HG02970 (cell line): ENCODE measurements around the gene SCN2B.
"Not testable (repeated sequence)": the region's sequence is repeated elsewhere in the genome, so short reads cannot be mapped to it uniquely, and the experiment has no call there.

Experiments
- ATAC-seq: cut with Tn5 transposase; IDR thresholded peaks from one replicate; pipeline ENCODE4 v1.9.1; 2021; ENCODE audit warnings: mild to moderate bottlenecking, moderate library complexity, moderate number of reproducible peaks; ENCODE audit not compliant: unreplicated experiment, low FRiP score

The SCN2B gene

DNA sequence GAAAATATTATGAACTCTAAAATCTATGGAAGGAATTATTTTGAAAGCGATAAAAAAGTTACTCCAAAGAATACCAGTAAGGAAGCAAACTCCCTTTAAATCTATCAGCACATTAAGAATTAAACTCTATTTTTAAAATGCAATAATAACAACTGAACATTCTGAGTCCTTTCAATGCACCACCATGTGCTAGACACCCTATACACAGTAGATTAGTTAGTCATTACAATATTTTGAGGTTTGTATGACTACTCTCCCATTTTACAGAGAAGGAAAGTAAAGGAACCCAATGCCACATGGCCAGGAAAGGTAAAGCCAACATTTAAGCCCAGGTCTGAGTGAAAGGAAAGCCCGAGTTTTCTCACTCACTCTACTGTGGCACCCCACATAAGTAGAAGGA is 30.6 kb upstream of the SCN2B start:
- ATAC-seq = no peak

DNA sequence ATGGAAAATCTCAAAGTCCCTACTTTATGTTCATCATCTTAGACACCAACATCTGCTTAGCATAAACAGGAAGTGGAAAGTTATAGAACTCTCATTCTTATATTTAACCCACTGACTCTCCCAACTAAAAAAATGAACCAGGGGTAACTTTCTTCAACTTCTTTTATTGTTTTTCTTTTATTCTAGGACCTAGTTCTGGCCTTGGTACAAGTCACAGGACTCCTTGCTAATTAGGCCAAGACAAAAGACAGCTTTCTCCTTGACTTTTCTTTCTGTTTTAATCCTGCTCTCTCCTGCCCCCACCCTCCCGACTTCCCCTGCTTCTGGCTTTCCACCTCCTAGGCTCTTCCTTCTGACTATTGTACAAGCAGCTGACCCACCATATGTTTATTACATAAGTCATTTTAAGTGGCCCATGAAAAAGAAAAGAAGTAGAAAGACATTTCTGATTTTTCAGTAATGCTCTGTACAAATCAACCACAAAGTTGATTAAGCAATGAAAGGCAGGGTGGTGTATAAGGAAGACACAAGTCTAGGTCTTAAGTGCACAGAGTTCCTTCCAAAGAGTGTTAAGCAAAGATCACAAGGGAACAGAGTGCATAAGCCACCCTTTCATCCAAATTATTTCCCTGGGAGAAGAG is 30.1 kb upstream of the SCN2B start:
- ATAC-seq = no peak

DNA sequence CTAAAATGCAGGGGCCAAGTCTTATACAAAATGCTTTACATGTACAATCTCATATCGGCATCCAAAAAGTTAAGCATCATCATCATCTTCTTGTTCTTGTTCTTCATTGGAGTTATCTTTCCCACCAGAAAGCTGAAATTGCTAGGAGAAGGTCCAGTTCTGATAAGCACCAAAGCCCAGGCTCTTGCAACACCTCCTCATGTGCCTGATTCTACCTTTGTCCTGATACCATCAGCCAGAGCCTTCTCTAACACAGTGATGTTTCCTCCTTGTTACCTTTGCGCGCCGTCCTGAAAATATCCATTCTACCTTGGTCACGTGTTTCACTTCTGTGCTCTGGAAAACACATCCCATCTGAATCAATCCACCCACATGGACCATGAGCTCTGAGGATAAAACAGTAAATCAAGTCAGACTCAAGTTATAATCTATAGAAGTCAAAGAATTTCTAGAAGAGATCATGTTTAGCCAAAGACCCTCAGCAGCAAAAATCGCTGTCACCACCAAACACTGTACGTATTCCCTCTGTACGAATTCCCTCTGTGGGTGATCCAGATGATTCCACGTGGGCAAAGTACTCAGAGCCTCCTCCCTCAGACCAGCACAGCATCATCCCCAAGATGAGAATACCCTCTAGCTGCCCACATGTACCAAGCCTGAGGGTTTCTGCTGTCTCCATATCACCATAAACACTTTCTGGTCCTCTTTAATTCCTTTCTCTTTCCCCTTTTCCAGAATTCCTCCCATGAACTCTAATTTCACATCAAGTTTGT is 29.4 kb upstream of the SCN2B start:
- ATAC-seq = no peak

DNA sequence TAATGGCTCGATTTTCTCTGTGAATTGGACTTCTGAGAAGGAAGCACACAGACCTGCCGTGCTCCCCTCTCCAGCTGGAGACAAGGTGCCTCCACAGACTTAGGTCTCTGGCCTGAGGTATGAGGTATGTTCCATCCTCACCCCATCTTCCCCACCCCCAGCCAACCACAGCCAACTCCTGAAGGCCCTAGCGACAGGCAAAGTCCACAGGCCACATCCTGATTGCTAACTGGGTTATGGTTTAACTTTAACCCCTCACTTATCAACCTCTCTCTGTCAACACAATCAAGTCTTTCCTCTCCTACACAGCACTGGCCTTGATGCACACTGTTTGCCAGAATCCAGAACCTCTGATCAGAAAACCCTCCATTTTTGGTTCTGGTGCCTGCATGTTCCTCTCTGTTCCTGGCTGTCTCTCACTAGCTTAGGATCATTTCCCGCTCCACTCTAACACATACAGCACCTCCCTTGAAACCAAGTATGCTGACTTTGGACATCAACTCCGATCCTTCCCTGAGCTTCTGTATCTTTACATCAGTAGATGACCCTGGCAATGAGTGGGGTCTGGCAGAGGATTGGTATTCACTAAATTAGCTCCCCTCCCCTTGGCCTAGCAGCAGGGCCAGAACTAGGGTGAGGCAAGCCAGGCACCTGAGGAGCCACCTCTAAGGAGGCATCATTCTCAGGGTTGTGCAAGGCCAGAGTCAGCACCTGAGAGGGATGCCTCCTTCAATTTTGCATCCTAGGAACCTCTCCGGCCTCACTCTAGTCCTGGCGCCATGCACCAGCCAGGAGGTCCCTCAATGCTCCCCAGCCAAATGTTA is 26.4 kb upstream of the SCN2B start:
- no peak for ATAC-seq

DNA sequence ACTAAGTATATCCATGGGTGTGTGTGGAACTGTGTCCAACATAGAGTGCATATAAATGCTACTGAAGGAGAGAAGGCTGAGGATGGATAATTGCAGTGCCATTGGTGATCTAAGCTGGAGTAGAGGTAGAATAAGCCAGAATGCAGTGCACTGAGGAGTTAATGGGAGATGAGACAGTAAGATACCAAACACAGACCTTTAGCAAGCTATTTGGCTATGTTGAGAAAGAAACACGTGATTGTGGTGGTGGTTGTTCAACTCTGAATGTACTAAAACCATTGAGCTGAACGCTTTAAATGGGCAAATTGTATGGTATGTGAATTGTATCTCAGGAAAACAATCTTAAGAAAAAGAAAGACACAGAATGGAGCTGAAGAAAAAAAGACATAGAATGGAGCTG is 25.5 kb upstream of the SCN2B start:
- ATAC-seq = no peak

DNA sequence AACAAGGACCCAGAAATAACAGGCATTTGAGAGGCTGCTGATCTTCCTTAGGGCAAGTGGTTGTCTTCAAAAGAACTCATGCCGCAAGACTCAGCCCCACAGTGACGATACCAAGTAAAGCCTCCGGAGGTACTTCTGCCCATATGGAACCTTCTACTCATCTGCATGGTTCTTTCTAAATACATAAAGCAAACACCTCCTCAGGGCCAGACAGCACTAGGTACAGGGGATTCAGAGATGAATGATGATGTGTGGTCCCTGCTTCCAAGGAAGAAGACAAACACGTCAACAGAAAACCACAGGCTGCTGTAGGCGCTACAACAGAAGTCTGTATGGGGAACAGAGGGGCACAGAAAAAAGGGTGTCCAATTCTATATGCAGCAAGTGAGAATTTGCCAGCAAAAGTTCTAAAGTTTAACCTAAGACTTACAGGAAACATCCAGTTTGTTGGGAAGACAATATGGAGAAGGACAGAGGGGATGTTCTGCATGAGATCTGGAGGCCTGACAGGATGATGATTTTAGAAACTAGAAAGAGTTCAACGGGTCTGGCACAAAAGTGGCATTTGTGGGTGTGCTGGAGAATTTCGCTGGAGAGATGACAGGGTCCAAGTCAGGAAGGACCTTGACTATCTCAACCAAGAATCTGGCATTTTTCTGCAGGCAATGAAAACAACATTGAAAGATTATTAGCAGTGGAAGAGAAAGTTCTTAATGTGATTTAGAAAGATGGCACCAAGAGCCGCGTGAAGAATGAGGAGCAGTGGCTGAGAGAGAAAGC is 24.7 kb upstream of the SCN2B start:
- no peak for ATAC-seq

DNA sequence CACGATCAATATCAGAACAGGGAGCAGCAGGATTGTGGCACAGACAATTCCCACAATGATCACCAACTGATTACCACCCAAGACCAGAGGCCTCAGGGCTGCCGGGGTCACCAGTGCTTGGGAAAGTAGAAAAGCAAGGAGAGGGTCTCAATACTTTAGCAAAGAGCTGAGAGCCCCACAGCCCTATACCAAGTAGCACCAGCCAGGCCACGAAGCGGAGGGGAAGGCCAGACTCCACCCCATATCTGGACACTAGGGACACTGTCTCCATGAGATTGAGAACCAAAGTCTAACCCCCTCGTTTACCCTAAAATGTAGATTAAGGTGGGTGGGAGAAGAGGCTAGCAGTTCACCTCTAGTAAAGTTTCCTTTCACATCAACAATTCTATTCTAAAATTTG is 24.1 kb upstream of the SCN2B start:
- no peak for ATAC-seq

DNA sequence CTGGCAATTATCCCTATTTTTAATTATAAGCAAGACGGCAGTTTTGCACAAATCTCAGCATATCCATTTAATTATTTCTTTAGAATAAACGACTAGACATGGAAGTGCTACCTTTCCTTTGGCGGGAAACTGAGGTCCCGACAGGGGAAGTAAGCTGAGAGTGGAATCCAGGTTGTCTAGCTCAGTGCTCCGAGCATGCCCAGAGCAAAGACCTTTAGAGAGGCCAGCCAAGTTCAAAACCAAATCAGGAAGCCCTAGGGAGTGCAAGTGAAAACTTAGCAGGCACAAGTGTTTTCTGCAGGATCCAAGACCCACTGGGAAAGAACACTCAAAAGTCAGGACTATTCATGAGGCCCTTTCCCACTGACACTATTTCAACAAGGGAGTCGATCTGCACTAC is 22.7 kb upstream of the SCN2B start:
- ATAC-seq = no peak

DNA sequence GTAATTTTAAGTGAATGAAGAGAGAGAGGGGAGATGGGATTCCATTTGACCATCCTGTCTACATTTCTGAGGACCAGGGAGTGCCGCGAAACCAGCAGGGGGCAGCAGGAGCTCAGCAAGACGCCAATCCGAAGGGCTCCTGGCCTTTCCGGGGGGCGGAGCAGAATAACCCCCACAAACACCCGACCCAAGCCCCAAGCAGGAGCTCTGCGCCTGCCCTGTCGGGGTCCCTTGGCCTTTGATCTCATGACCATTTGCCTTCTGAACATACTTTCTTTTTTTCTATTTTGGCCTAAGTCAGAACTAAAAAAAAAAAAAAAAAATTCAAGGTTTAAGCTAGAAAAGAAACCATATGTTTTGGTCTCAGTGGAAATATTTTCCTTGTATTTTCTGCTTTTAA is 21.9 kb upstream of the SCN2B start:
- ATAC-seq = no peak

DNA sequence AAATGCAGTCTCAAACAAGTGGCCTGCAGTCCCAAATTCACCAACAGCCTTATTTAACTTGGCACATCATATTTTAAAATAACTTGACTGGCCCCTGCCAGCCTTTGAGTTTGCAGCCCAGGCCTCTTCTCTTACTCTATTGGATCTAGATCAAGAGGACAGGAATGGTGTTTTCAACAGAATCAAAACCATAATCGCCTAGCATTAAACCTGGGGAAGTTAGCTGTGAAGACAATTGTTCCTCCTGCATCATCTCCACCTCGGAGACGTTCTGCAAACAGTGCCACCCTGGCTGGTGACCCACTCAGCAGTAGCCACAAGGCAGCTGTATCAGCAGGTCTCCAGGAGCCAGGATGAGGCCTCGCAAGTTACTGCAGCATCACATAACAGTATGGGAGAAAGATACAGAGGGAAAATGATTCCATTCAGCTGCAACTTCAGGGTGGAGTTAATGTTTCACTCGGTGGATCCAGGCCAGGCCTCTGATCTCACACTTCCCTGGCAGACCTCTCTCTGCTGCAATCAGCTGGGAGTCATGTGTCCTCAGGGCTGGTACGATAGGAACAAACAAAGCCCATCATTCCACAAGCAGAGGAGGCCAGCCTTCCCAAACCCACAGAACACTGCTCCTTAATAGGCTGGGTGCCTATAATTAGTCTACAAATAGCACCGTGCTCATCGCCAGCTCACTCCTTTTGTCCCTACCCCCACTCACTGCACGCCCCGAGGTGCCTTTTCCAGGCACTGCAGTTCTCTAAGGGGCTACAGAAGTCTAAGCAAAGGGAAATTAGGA is 18.6 kb upstream of the SCN2B start:
- ATAC-seq = no peak

DNA sequence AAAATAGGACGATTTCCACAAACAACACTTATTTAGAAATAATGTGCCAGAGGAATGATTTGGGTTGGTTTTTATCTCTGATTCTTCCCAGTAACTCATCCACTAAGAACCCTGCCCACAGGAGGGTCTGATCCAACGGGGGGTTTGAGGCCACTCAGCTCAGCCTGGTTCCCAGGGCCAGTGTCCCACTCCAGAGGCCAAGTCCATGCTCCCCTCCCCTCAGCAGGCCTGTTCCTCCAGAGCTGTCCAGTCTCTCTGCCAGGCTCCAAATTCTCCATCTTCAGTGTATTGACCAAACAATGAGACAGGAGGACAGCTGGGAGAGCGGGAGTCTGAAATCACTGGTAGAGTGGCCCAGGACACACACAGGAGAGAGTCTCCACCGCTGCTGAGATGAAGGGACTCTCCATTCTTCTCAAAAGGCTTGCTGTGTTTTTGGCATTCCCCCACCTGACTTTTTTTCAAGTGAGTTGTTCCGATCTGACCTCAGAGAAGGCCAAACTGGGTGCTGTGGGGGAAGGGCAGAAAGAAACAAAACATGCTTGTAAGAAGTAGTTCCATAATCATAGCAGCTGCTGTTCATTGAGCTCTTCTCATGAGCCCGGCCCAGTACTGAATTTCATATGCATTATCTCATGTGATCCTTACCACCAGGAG is 17.6 kb upstream of the SCN2B start:
- no peak for ATAC-seq

DNA sequence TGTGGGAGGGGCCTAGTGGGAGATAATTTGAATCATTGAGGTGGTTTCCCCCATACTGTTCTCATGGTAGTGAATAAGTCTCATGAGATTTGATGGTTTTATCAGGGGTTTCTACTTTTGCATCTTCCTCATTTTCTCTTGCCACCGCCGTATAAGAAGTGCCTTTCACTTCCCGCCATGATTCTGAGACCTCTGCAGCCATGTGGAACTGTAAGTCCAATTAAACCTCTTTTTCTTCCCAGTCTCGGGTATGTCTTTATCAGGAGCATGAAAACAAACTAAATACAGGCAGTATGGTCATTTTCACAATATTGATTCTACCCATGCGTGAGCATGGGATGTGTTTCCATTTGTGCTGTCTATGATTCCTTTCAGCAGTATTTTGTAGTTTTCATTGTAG is 16.4 kb upstream of the SCN2B start:
- not testable (repeated sequence) for ATAC-seq

DNA sequence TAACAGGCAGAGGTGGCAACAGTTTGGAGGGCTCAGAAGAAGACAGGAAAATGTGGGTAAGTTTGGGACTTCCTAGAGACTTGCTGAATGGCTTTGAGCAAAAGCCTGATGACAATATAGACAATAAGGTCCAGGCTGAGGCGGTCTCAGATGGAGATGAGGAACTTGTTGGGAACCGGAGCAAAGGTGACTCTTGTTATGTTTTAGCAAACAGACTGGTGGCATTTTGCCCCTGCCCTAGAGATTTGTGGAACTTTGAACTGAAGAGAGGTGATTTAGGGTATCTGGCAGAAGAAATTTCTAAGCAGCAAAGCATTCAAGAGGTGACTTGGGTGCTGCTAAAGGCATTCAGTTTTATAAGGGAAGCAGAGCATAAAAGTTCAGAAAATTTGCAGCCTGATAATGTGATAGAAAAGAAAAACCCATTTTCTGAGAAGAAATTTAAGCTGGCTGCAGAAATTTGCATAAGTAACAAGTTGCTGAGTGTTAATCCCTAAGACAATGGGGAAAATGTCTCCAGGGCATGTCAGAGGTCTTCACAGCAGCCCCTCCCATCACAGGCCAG is 14.6 kb upstream of the SCN2B start:
- ATAC-seq = not testable (repeated sequence)

DNA sequence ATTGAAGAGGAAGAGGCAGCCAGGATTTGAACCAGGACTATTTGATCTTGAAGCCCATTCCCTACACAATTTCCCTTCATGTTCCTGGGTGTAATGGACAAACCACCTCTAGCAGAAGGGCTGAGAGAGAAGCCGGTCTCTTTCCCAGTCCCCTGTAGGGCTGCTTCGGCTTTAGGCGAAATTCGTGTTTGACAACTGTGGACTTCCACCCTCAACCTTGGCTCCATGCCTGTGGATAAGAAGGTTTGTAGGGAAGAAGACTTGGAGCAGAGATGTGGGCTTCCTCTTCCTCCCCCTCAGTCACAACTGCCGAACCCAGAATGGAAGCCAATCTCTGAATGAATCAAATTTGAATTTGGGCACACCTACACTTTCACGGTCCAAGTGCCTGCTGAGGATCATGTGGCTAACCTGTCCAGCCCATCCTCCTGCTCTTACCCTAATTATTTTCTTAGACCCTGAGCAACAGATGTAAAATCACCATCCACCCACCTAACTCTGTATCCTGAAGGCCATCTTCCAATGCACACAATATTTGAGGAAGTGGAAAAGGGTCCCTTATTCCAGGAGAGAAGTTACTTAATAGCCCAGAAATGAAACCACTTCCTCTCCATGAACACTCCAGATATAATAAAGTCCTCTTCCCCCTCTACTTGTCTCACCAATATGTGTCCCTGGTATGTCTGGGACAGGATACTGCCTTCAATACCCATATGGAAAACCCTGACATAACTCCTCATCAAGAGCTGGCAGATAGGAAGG is 10.1 kb upstream of the SCN2B start:
- no peak for ATAC-seq

DNA sequence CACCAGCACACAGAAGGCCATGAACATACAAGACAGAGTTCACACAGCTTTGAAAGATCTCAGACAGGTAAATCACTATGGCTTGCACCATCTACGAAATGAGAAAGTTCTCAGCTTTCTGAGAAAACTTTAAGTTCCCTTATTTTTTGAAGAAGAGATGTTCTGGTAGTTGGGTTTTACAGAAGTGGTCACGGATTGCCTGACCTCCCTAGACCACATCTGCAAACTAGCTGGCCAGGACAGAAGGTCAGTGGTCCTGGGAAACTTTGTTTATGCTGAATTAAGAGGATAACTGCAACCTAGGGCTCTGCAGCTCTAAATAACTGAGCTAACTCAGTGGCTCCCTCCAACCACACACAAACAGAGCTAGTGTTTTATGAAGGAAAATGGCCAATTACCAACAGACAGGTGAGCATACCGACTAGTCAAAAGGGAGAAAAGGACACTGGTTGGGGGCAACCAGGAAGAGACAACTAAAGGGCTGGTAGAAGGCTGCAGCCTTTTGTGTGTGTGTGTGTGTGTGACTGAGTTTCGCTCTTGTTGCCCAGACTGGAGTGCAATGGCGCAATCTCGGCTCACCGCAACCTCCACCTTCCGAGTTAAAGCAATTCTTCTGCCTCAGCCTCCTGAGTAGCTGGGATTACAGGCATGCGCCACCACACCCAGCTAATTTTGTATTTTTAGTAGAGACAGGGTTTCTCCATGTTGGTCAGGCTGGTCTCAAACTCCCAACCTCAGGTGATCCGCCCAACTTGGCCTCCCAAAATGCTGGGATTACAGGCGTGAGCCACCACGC is 8.5 kb upstream of the SCN2B start:
- ATAC-seq = no peak

DNA sequence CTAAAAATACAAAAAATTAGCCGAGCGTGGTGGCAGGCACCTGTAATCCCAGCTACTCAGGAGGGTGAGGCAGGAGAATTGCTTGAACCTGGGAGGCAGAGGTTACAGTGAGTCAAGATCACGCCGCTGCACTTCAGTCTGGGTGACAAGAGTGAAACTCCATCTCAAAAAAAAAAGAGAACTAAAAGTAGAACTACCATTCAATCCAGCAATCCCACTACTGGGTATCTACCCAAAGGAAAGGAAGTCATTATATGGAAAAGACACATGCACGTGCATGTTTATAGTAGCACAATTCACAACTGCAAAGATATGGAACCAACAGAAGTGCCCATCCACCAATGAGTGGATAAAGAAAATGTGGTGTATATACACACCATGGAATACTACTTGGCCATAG is 7.3 kb upstream of the SCN2B start:
- ATAC-seq = not testable (repeated sequence)

DNA sequence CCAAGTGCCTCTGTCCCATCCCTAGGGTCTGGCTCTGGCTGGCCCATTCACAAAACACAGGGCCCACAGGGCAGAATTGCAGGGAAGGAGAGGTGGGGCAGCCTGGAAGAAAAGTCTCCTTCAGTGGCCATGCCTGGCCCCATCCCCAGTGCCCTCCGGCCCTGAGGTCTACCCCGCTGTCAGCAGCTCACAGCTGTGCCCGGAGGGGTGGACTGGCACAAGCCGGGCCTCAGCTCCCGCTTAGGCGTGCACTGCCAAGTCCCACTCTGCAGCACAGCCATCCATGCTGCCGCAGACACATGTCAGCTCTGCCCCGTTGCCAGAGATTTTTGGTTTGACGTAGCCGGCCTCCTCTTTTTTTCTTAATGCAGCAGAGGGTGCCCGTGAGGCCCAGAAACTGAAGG is 3.9 kb upstream of the SCN2B start:
- no peak for ATAC-seq

DNA sequence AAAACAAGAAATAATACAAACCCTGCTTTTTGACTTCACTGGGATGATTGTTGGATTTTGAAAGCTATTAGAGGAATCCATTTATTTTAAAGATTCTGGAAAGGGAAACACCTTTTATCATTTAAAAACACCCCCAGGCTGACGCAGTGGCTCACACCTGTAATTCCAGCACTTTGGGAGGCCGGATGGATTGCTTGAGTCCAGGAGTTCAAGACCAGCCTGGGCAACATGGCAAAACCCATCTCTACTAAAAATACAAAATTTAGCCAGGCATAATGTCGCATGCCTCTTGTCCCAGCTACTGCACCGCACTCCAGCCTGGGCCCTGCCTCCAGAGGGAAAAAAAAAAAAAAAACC is 317 bp upstream of the SCN2B start:
- no peak for ATAC-seq
